Measurements from ENCODE around the gene HIVEP3.

The HIVEP3 gene

GRCh38 chr1:41534181-41535076, 384.3 kb downstream of the HIVEP3 start:
- H3K4me3 ChIP-seq (ENCODE audit: low read length) = no peak overlapping the region
- DNase-seq (ENCODE audit: low read depth) = no peak
- TF ChIP-seq CTCF (conservative IDR thresholded peaks at IDR 0.05; ENCODE audit: low read depth, low read length) = no peak

DNA sequence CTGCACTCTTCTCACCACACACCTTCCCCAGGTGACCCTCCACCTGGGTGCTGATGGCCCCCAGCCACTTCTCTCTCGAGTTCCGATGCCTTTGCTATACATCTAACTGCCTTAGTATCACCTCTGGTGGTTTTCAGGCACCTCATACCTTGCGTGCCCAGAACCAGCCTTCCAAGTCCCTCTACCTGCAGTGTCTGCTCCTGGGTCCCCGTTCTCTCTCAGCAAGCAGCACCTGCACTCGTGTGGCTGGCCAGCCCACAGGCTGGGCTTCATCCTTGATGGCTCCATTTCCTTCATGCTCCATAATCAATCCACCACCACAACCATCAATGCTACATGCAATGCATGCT, 385.0 kb downstream of the HIVEP3 start:
- no peak overlapping the region for H3K4me3 ChIP-seq (ENCODE audit: low read length)
- no peak for DNase-seq (ENCODE audit: low read depth)
- no peak for TF ChIP-seq CTCF (conservative IDR thresholded peaks at IDR 0.05; ENCODE audit: low read depth, low read length)

DNA sequence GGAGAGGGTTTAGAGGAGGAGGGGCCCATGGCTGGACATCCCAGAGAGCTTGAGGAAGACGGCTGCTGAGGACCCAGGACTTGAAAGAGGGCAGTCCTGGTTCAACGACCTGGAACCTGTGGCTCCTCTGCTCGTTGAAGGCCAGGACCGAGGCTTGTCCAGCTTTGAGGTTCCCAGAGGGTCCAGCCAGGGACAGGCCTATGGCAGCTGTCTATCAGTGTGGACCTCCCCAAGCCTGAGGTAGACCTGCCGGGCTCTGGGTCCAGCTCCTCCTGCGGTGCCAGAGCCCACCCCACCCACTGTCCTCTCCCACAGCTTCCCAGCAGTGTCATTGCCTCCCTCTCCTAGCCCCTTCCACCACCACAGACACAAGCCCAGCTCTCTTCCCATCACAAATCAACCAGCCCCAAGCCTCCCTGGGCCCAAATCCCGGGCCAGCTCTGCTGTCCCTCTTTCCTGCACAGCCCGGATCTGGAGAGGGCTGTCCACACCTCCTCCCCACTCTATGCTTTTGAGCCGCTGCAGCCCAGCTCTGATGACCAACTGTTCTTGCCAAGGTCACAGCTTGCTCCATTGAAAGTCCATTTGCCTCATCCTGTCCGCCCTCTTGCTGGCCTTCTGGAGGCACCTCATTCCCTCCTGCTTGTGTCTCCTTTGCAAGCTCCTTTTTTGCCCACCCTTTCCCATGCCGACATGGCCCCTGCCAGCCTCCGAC, 385.5 kb downstream of the HIVEP3 start:
- no peak for TF ChIP-seq CTCF (conservative IDR thresholded peaks at IDR 0.05; ENCODE audit: low read depth, low read length)
- no peak overlapping the region for H3K4me3 ChIP-seq (ENCODE audit: low read length)
- no peak for DNase-seq (ENCODE audit: low read depth)

GRCh38 chr1:41532206-41532975, 386.3 kb downstream of the HIVEP3 start:
- no peak overlapping the region for H3K4me3 ChIP-seq (ENCODE audit: low read length)
- DNase-seq (ENCODE audit: low read depth) = no peak
- TF ChIP-seq CTCF (conservative IDR thresholded peaks at IDR 0.05; ENCODE audit: low read depth, low read length) = no peak

GRCh38 chr1:41530411-41530810, 388.3 kb downstream of the HIVEP3 start:
- no peak for TF ChIP-seq CTCF (conservative IDR thresholded peaks at IDR 0.05; ENCODE audit: low read depth, low read length)
- H3K4me3 ChIP-seq (ENCODE audit: low read length) = no peak overlapping the region
- no peak for DNase-seq (ENCODE audit: low read depth)

DNA sequence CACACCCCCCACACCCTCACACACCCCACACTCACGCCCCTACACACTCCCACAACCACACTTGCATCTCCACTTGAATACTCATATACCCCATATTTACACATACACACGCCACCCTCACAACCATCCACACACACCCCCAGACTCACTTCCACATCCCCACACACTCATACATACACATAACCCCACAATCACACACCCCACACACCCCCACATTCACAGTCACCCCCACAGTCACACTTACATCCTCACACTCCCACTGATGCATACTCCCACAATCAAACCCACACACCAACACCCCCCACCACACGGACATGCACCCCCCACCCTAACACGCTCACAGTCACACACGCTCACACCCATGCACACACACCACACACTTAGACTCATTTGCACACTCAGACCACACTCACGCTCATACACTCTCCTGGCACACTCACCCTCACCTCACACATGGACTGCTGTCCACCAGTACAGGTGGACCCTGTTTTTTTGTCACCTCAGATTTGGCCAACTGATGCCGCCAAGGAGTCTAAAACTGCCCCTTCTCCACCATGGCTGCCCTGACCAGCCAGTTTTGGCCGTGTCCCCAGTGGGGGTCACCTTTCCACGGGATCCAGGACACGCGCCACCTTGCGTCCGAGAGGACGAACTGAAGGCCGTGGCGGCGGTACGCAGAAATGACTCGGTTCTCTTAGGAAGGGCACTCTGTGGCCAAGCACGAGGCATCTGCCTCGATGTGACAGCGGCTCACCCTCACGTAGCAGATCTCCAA, 388.9 kb downstream of the HIVEP3 start:
- no peak for TF ChIP-seq CTCF (conservative IDR thresholded peaks at IDR 0.05; ENCODE audit: low read depth, low read length)
- no peak for DNase-seq (ENCODE audit: low read depth)
- no peak overlapping the region for H3K4me3 ChIP-seq (ENCODE audit: low read length)

Data from retinal pigment epithelial cell (primary cell).